SK-N-SH (cell line): Measurements from ENCODE around the gene MEIS2. TPM values are rescaled to one million over a fixed set of nuclear protein-coding genes. Genes with fewer than 3 reads are reported as not detected.

Experiments
- CTCF ChIA-PET: fragments of 300-600, 350-600 bp; formaldehyde crosslinking; extraction: SDS; loops from one replicate; lab custom pipeline; 2021; lab: Yijun Ruan, JAX
- POLR2A ChIA-PET: fragments of 350-600 bp; sonication (Branson Sonifier 250); formaldehyde crosslinking; extraction: SDS; loops from one replicate; lab custom pipeline; 2020; ENCODE audit warnings: antibody characterized with exemption, inconsistent platforms; lab: Yijun Ruan, JAX
- DNase-seq: peaks from one replicate; pipeline ENCODE4 v3.0.0; 2012
- H2AFZ ChIP-seq: fragments of 200-600 bp; sonication (generic); 2 replicates; pipeline ENCODE4 v1.8.1; 2016; ENCODE audit warnings: antibody characterized with exemption, mild to moderate bottlenecking, low read depth
- H3F3A ChIP-seq: fragments of 200-600 bp; sonication (generic); replicated peaks from 2 replicates; pipeline ENCODE3; 2016; ENCODE audit warnings: antibody characterized with exemption, mild to moderate bottlenecking; ENCODE audit not compliant: insufficient read depth
- H3K27ac ChIP-seq, 2 experiments: fragments of 200-500 bp in 1 of 2; fragments of 200-600 bp in 1 of 2; sonication (Bioruptor generic) in 1 of 2; sonication (generic), shearing (Covaris generic) in 1 of 2; 2 replicates each; pipeline versions ENCODE4 v1.5.1 to v1.6.1; 2014 to 2016; ENCODE audit warnings: low read depth in 2 of 2, inconsistent platforms in 1 of 2, low read length in 1 of 2, mild to moderate bottlenecking in 1 of 2, mixed read lengths in 1 of 2
- H3K27me3 ChIP-seq: fragments of 200-600 bp; sonication (generic), shearing (Covaris generic); 2 replicates; pipeline ENCODE4 v1.6.1; 2016; ENCODE audit warnings: mixed run types; ENCODE audit not compliant: insufficient read depth
- H3K36me3 ChIP-seq, 2 experiments: fragments of 200-500 bp in 1 of 2; fragments of 200-600 bp in 1 of 2; sonication (Bioruptor generic) in 1 of 2; sonication (generic) in 1 of 2; replicated peaks in 1 of 2; 2 replicates each; pipeline versions ENCODE3 to v1.5.1; 2014 to 2016; ENCODE audit warnings: low read length in 1 of 2, mild to moderate bottlenecking in 1 of 2; ENCODE audit not compliant: insufficient read depth in 2 of 2, control insufficient read depth in 1 of 2
- H3K4me1 ChIP-seq, 2 experiments: fragments of 200-500 bp in 1 of 2; fragments of 200-600 bp in 1 of 2; sonication (Bioruptor generic) in 1 of 2; sonication (generic), shearing (Covaris generic) in 1 of 2; 2 replicates each; pipeline versions ENCODE4 v1.5.1 to v1.6.1; 2014 to 2016; ENCODE audit warnings: low read depth in 1 of 2, low read length in 1 of 2, mixed run types in 1 of 2; ENCODE audit not compliant: insufficient read depth in 2 of 2, control insufficient read depth in 1 of 2
- H3K4me2 ChIP-seq: fragments of 200-600 bp; sonication (generic), shearing (Covaris generic); 2 replicates; pipeline ENCODE4 v1.6.1; 2017; ENCODE audit warnings: mixed run types
- H3K4me3 ChIP-seq, 2 experiments: fragments of 200-500 bp in 1 of 2; fragments of 200-600 bp in 1 of 2; sonication (Bioruptor generic) in 1 of 2; sonication (generic), shearing (Covaris generic) in 1 of 2; 2 replicates each; pipeline versions ENCODE4 v1.5.1 to v1.8.1; 2014 to 2016; ENCODE audit warnings: low read depth in 2 of 2, inconsistent platforms in 1 of 2, low read length in 1 of 2, mild to moderate bottlenecking in 1 of 2, mixed read lengths in 1 of 2, moderate library complexity in 1 of 2
- H3K79me2 ChIP-seq: fragments of 200-600 bp; sonication (generic); 2 replicates; pipeline ENCODE4 v1.8.1; 2017; ENCODE audit warnings: mild to moderate bottlenecking; ENCODE audit not compliant: insufficient read depth
- H3K9ac ChIP-seq: fragments of 200-600 bp; sonication (generic); 2 replicates; pipeline ENCODE4 v1.6.1; 2017; ENCODE audit warnings: mixed run types
- H3K9me2 ChIP-seq: fragments of 200-600 bp; sonication (generic); 2 replicates; pipeline ENCODE4 v1.6.1; 2017; ENCODE audit warnings: mixed run types
- H3K9me3 ChIP-seq: fragments of 200-600 bp; sonication (generic); 2 replicates; pipeline ENCODE4 v1.6.1; 2017; ENCODE audit warnings: mixed run types, mild to moderate bottlenecking, moderate library complexity
- H4K20me1 ChIP-seq: fragments of 200-600 bp; sonication (generic); 2 replicates; pipeline ENCODE4 v1.6.1; 2017; ENCODE audit warnings: mild to moderate bottlenecking, mixed run types; ENCODE audit not compliant: insufficient read depth
- CTCF ChIP-seq: fragments of 200-600 bp; sonication (generic); IDR thresholded peaks from 2 replicates; pipeline ENCODE4 v1.6.1; 2017; ENCODE audit warnings: antibody characterized with exemption, mild to moderate bottlenecking, moderate library complexity
- EP300 ChIP-seq, 2 experiments: IDR thresholded peaks; 2 replicates each; pipeline versions ENCODE4 v1.4.0 to v1.6.1; 2012; ENCODE audit warnings: borderline replicate concordance in 1 of 2, low read depth in 1 of 2, low read length in 1 of 2
- FOSL2 ChIP-seq: IDR thresholded peaks from 2 replicates; pipeline ENCODE4 v1.4.0; 2012; ENCODE audit warnings: low read depth, mild to moderate bottlenecking, moderate library complexity, borderline replicate concordance
- MAX ChIP-seq: IDR thresholded peaks from 2 replicates; pipeline ENCODE4 v1.4.0; 2012; ENCODE audit warnings: low read depth
- MEF2A ChIP-seq: IDR thresholded peaks from 2 replicates; pipeline ENCODE4 v1.4.0; 2012; ENCODE audit warnings: low read depth, borderline replicate concordance
- PBX3 ChIP-seq: IDR thresholded peaks from 2 replicates; pipeline ENCODE4; 2012
- POLR2AphosphoS5 ChIP-seq: IDR thresholded peaks from 2 replicates; pipeline ENCODE4 v1.6.1; 2012; ENCODE audit warnings: low read depth, low read length
- REST ChIP-seq: IDR thresholded peaks from 2 replicates; pipeline ENCODE4 v1.6.1; 2012; ENCODE audit warnings: mild to moderate bottlenecking, low read depth, low read length, moderate library complexity
- RFX5 ChIP-seq: IDR thresholded peaks from 2 replicates; pipeline ENCODE4 v1.6.1; 2012; ENCODE audit warnings: mild to moderate bottlenecking, improper control_type of control experiment, low read length
- SIN3A ChIP-seq: IDR thresholded peaks from 2 replicates; pipeline ENCODE4 v1.6.1; 2012; ENCODE audit warnings: low read depth, mild to moderate bottlenecking, low read length, moderate library complexity, borderline replicate concordance
- SMC3 ChIP-seq: IDR thresholded peaks from 2 replicates; pipeline ENCODE4 v1.6.1; 2012; ENCODE audit warnings: low read depth, low read length, improper control_type of control experiment
- TAF1 ChIP-seq: IDR thresholded peaks from 2 replicates; pipeline ENCODE4 v1.6.1; 2012; ENCODE audit warnings: low read depth, mild to moderate bottlenecking, low read length, moderate library complexity, borderline replicate concordance
- TCF12 ChIP-seq: IDR thresholded peaks from 2 replicates; pipeline ENCODE4 v1.4.0; 2012
- WGBS: methylation state at CpG from one replicate; pipeline ENCODE4 v1.1.6; 2017; ENCODE audit warnings: low lambda C conversion rate; 5-methylcytosine and 5-hydroxymethylcytosine counted together
- polyA plus RNA-seq, 3 experiments: library from polyadenylated mRNA; depleted of rRNA; stranded (reverse); fragments of >200 nt; gene quantifications; 2 replicates each; pipeline ENCODE4 v1.2.3, GENCODE V29; 2012

The MEIS2 gene
- polyA plus RNA-seq, 1 of the 3 experiments (the other 2 are of a cell fraction): 146 TPM

GRCh38 chr15:37017031-37017625, 83.2 kb downstream of the MEIS2 start:
- no peak overlapping the region for H2AFZ ChIP-seq
- peaks cover 44% of the 10 kb centered on the region for H4K20me1 ChIP-seq
- H3K79me2 ChIP-seq: peaks cover 88% of the 10 kb centered on the region
- H3K4me2 ChIP-seq: no peak overlapping the region
- no peaks in the 10 kb centered on the region for H3K9me3 ChIP-seq
- peak overlapping the region; percentile 61 to 63; a peak in 3 of 4 replicates for H3K27ac ChIP-seq
- peaks cover 52 to 88% of the 10 kb centered on the region in 2 experiments for H3K36me3 ChIP-seq
- no peak overlapping the region for H3K9ac ChIP-seq
- no peak for TF ChIP-seq MEF2A
- no peak for TF ChIP-seq FOSL2
- TF ChIP-seq EP300 (IDR thresholded peaks at IDR 0.05; ENCODE audit: borderline replicate concordance in 1 of 2, low read depth in 1 of 2, low read length in 1 of 2): no peak
- no peak for TF ChIP-seq MAX
- no peak for TF ChIP-seq REST
- no peak for TF ChIP-seq SMC3
- no peak for TF ChIP-seq CTCF
- no peak for TF ChIP-seq SIN3A
- peaks cover 0 to 34% of the 10 kb centered on the region in 2 experiments; a peak in 3 of 4 replicates for H3K4me1 ChIP-seq
- no peak for DNase-seq
- WGBS: 92% methylated on average over 11 of the region's 11 CpGs
- peaks cover 24% of the 10 kb centered on the region for H3F3A ChIP-seq
- no peaks in the 10 kb centered on the region for H3K9me2 ChIP-seq
- POLR2A ChIA-PET: no interaction called here
- no peaks in the 10 kb centered on the region for H3K27me3 ChIP-seq
- no peak overlapping the region for H3K4me3 ChIP-seq
- CTCF ChIA-PET: no interaction called here

GRCh38 chr15:37016231-37016630, 84.1 kb downstream of the MEIS2 start:
- Histone ChIP-seq H4K20me1 (peaks cover 44% of the 10 kb centered on the region), H3K4me2 (peak overlapping the region; percentile 28), H3K27ac (peak overlapping the region; percentile 61 to 63), H3K27me3 (no peaks in the 10 kb centered on the region), H2AFZ (no peak overlapping the region), H3K4me3 (no peak overlapping the region), H3K79me2 (peaks cover 95% of the 10 kb centered on the region), H3K4me1 (peaks cover 0 to 34% of the 10 kb centered on the region in 2 experiments; a peak in 3 of 4 replicates), H3K9me2 (no peaks in the 10 kb centered on the region), H3F3A (peaks cover 21% of the 10 kb centered on the region), H3K36me3 (peaks cover 54 to 83% of the 10 kb centered on the region in 2 experiments), H3K9ac (no peak overlapping the region), H3K9me3 (no peaks in the 10 kb centered on the region)
- no peak for DNase-seq
- TF ChIP-seq RFX5: no peak
- 0 out of 2 replicates have a peak, but pooled peaks have one; percentile 6 for TF ChIP-seq POLR2AphosphoS5
- TF ChIP-seq REST: no peak
- TF ChIP-seq PBX3: peak; percentile 43
- TF ChIP-seq TCF12: no peak
- no peak for TF ChIP-seq FOSL2
- no peak for TF ChIP-seq TAF1
- ChIA-PET CTCF (no interaction called here), POLR2A (interaction anchor here (0.7 kb wide), 1 partner anchor 113 kb away, joined by 4 read pairs; no protein-coding TSS in a partner anchor)
- 52% methylated on average over 7 of the region's 7 CpGs for WGBS
